Natural killer cell (primary cell): ENCODE measurements around the gene APBA1. TPM values are rescaled to one million over a fixed set of nuclear protein-coding genes. Genes with fewer than 3 reads are reported as not detected.

Source experiments
- ATAC-seq, 3 donors: fragments of 150-1000 bp in 2 of 3; fragments of 200-7000 bp in 1 of 3; cut with Tn5 transposase; 1 replicate in 1 of 3; 2 replicates in 2 of 3; pipeline ENCODE4 v1.10.0; 2021; ENCODE audit warnings: mild to moderate bottlenecking in 2 of 3, moderate library complexity in 2 of 3
- DNase-seq, 2 donors: peaks; one replicate each; pipeline versions ENCODE4 v3.0.0 to v3.0.0-alpha.2; 2013 to 2021; ENCODE audit warnings: mixed read lengths in 1 of 2
- H3K27ac ChIP-seq: one replicate; pipeline ENCODE4 v1.5.1; 2013; ENCODE audit warnings: mild to moderate bottlenecking, low read length
- H3K27me3 ChIP-seq: one replicate; pipeline ENCODE4 v1.6.1; 2013; ENCODE audit warnings: low read length; ENCODE audit not compliant: control insufficient read depth, insufficient read depth
- H3K36me3 ChIP-seq: one replicate; pipeline ENCODE4 v1.6.1; 2013; ENCODE audit warnings: low read length; ENCODE audit not compliant: control insufficient read depth, insufficient read depth
- H3K4me1 ChIP-seq: one replicate; pipeline ENCODE4 v1.6.1; 2013; ENCODE audit warnings: low read length; ENCODE audit not compliant: control insufficient read depth, insufficient read depth
- H3K4me3 ChIP-seq: one replicate; pipeline ENCODE4 v1.5.1; 2013; ENCODE audit warnings: low read length
- H3K9me3 ChIP-seq: one replicate; pipeline ENCODE4 v1.6.1; 2013; ENCODE audit warnings: low read length; ENCODE audit not compliant: control insufficient read depth, insufficient read depth
- H3K27ac Mint-ChIP-seq, 2 donors: one replicate each; pipeline ENCODE4 v1.8.0; 2022; ENCODE audit warnings: mild to moderate bottlenecking in 2 of 2, mixed read lengths in 2 of 2, moderate library complexity in 1 of 2
- H3K27me3 Mint-ChIP-seq, 2 donors: one replicate each; pipeline ENCODE4 v1.8.0; 2022; ENCODE audit warnings: low read depth in 2 of 2, mixed read lengths in 2 of 2
- H3K36me3 Mint-ChIP-seq: one replicate; pipeline ENCODE4 v1.8.0; 2022; ENCODE audit warnings: mixed read lengths
- H3K4me1 Mint-ChIP-seq, 2 donors: one replicate each; pipeline ENCODE4 v1.8.0; 2022; ENCODE audit warnings: mixed read lengths in 2 of 2
- H3K4me3 Mint-ChIP-seq: one replicate; pipeline ENCODE4 v1.8.0; 2022; ENCODE audit warnings: mild to moderate bottlenecking, moderate library complexity, mixed read lengths
- H3K9me3 Mint-ChIP-seq, 2 donors: one replicate each; pipeline ENCODE4 v1.8.0; 2022; ENCODE audit warnings: mixed read lengths in 2 of 2
- WGBS: methylation state at CpG from one replicate; pipeline ENCODE4 v1.1.7; 2013; ENCODE audit warnings: missing lambda C conversion rate; ENCODE audit not compliant: insufficient coverage; 5-methylcytosine and 5-hydroxymethylcytosine counted together
- intact Hi-C: fragments of 100-400 bp; cut with micrococcal nuclease; formaldehyde crosslinking; loops from one replicate; pipeline ENCODE4 v1.14.2; 2022
- total RNA-seq, 4 donors: library from RNA; stranded (reverse); fragments of 120-200 nt in 1 of 4; gene quantifications; one replicate each; pipeline versions ENCODE4 v1.2.3 to v1.2.4, GENCODE V29; 2013 to 2022
- TF ChIP-seq, protein P1 (sequence below): fragments of 200-600 bp; IDR thresholded peaks from one replicate; pipeline ENCODE4 v1.8.0; 2022; ENCODE audit warnings: antibody characterized with exemption

APBA1 gene
- total RNA-seq, 3 donors from 2014 or later (not counting 1 experiment from before 2014, with no cell fraction given) = 0.11 to 0.31 (median 0.13) TPM

DNA sequence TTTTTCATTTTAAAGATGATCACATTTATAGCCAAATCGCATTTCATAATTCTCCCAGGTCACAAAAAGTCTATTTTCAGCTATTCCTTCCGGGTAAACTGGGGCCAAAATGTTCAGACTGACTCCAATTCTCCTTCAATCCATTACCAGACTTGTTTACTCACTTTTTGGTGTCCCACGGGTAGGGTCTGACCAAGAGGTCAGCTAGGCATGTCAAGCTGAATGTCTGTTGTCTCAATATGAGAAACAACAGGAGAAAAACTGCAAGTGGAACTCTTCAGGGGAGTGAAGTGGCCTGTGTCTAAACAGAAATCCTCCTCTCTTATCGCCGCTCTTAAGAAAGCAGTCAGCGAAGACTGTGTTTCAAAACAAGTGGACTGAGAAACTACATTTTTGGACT lies 171.3 kb downstream of the APBA1 start:
- Mint-ChIP-seq H3K4me3 (no peak overlapping the region), H3K27ac (no peak overlapping the region), H3K27me3 (peaks cover 0 to 8% of the 10 kb centered on the region in 2 donors), H3K36me3 (no peaks in the 10 kb centered on the region), H3K4me1 (no peaks in the 10 kb centered on the region), H3K9me3 (no peaks in the 10 kb centered on the region)
- TF ChIP-seq, protein P1, sequence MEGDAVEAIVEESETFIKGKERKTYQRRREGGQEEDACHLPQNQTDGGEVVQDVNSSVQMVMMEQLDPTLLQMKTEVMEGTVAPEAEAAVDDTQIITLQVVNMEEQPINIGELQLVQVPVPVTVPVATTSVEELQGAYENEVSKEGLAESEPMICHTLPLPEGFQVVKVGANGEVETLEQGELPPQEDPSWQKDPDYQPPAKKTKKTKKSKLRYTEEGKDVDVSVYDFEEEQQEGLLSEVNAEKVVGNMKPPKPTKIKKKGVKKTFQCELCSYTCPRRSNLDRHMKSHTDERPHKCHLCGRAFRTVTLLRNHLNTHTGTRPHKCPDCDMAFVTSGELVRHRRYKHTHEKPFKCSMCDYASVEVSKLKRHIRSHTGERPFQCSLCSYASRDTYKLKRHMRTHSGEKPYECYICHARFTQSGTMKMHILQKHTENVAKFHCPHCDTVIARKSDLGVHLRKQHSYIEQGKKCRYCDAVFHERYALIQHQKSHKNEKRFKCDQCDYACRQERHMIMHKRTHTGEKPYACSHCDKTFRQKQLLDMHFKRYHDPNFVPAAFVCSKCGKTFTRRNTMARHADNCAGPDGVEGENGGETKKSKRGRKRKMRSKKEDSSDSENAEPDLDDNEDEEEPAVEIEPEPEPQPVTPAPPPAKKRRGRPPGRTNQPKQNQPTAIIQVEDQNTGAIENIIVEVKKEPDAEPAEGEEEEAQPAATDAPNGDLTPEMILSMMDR = no peak
- no peak overlapping the region for H3K27ac ChIP-seq
- no peak overlapping the region for H3K4me3 ChIP-seq
- intact Hi-C loops = no loop called here
- DNase-seq (no peak), ATAC-seq (no peak)
- no peaks in the 10 kb centered on the region for H3K9me3 ChIP-seq
- no peaks in the 10 kb centered on the region for H3K4me1 ChIP-seq
- no peaks in the 10 kb centered on the region for H3K36me3 ChIP-seq
- H3K27me3 ChIP-seq = no peaks in the 10 kb centered on the region
- WGBS = 88% methylated on average over 6 of the region's 6 CpGs

DNA sequence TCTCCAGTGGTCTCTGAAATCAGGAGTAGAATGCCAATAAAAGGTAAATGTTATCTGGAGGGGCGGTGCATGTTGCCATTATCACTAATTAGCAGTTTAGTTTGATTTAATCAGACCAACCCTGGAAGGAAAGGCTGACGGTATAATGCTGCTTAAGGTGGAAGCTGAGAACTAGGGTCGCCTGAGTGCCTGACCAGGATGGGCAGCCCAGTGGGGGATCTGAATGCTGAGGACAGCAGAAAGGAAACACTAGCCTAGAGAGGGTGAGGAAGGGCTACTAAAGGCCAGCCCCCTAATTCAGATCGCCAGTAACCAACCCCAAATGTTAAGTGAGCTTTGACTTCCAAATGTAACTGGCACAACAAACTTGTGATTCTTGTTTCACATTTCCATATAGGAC lies 172.2 kb downstream of the APBA1 start:
- Mint-ChIP-seq H3K36me3 (no peaks in the 10 kb centered on the region), H3K4me3 (no peak overlapping the region), H3K27ac (no peak overlapping the region), H3K4me1 (no peaks in the 10 kb centered on the region), H3K27me3 (peaks cover 0 to 8% of the 10 kb centered on the region in 2 donors), H3K9me3 (no peaks in the 10 kb centered on the region)
- no peaks in the 10 kb centered on the region for H3K9me3 ChIP-seq
- no peaks in the 10 kb centered on the region for H3K36me3 ChIP-seq
- intact Hi-C loops = loop anchor here (10.0 kb wide), 1 partner anchor 45 kb away; no protein-coding TSS in a partner anchor
- H3K4me1 ChIP-seq = no peaks in the 10 kb centered on the region
- ATAC-seq (no peak), DNase-seq (no peak)
- no peak overlapping the region for H3K27ac ChIP-seq
- TF ChIP-seq, protein P1 = no peak
- WGBS = 88% methylated on average over 4 of the region's 4 CpGs
- no peak overlapping the region for H3K4me3 ChIP-seq
- no peaks in the 10 kb centered on the region for H3K27me3 ChIP-seq

DNA sequence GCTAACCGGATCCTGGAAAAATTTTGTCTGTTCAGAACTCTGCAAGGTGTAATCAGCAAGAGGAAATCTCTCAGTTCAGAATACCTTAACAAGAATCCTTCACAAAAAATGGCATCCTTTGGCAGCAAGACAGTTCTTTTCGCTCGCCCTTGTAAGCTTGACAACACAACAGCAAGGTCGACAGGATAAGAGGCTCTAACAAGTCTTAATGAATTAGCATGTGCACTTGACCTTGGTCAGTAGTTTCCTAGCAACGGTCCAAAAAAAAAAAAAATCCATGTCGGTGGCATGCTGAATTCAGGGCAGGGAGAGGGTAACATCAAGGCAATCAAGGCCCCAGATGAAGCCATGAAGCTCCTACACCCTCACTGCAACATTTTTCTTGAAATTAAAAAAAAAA lies 172.8 kb downstream of the APBA1 start:
- ATAC-seq = no peak
- Histone ChIP-seq H3K27ac (no peak overlapping the region), H3K4me3 (no peak overlapping the region), H3K36me3 (no peaks in the 10 kb centered on the region), H3K9me3 (no peaks in the 10 kb centered on the region), H3K4me1 (no peaks in the 10 kb centered on the region), H3K27me3 (no peaks in the 10 kb centered on the region)
- TF ChIP-seq, protein P1 = no peak
- no peaks in the 10 kb centered on the region for H3K9me3 Mint-ChIP-seq
- H3K27ac Mint-ChIP-seq = no peak overlapping the region
- intact Hi-C loops = loop anchor here (10.0 kb wide), 1 partner anchor 45 kb away; no protein-coding TSS in a partner anchor
- peaks cover 0 to 8% of the 10 kb centered on the region in 2 donors for H3K27me3 Mint-ChIP-seq
- no peaks in the 10 kb centered on the region for H3K36me3 Mint-ChIP-seq
- no peak for DNase-seq
- 78% methylated on average over 6 of the region's 6 CpGs for WGBS
- no peaks in the 10 kb centered on the region for H3K4me1 Mint-ChIP-seq
- H3K4me3 Mint-ChIP-seq = no peak overlapping the region

DNA sequence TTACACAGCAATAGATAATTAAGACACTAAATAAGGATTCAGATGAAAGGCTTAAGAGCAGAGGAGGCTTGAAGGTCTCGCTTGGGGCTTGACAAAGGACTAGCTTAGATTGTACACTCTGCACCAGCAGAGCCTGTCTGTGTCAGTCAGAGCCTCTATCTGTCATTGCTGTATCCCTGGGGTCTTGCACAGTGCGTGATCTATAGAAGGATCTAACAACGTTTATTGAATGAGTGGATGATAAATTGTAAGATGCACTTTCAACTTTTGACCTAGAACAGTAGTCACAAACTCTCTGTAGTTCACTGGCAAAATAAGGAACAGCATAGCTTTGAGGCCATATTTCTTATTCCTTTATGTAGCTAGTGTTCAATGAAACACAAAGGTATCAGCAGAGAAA lies 173.7 kb downstream of the APBA1 start:
- H3K27ac Mint-ChIP-seq = no peak overlapping the region
- intact Hi-C loops = loop anchor here (10.0 kb wide), 1 partner anchor 46 kb away; no protein-coding TSS in a partner anchor
- Histone ChIP-seq H3K4me1 (no peaks in the 10 kb centered on the region), H3K27ac (no peak overlapping the region), H3K36me3 (no peaks in the 10 kb centered on the region), H3K27me3 (no peaks in the 10 kb centered on the region), H3K9me3 (no peaks in the 10 kb centered on the region), H3K4me3 (no peak overlapping the region)
- TF ChIP-seq, protein P1 = no peak
- H3K4me1 Mint-ChIP-seq = no peaks in the 10 kb centered on the region
- peaks cover 0 to 5% of the 10 kb centered on the region in 2 donors for H3K27me3 Mint-ChIP-seq
- no peak overlapping the region for H3K4me3 Mint-ChIP-seq
- no peak for ATAC-seq
- WGBS = 93% methylated on average over 3 of the region's 3 CpGs
- H3K36me3 Mint-ChIP-seq = no peaks in the 10 kb centered on the region
- DNase-seq = no peak
- H3K9me3 Mint-ChIP-seq = no peaks in the 10 kb centered on the region
